ENCODE measurements around the gene PHETA1. TPM values are rescaled to one million over a fixed set of nuclear protein-coding genes. Genes with fewer than 3 reads are reported as not detected.
"Not testable (repeated sequence)": the region's sequence is repeated elsewhere in the genome, so short reads cannot be mapped to it uniquely, and the experiment has no call there.

PHETA1 gene
- polyA plus RNA-seq, 3 donors = 13.6 to 17.6 (median 16.8) TPM

DNA sequence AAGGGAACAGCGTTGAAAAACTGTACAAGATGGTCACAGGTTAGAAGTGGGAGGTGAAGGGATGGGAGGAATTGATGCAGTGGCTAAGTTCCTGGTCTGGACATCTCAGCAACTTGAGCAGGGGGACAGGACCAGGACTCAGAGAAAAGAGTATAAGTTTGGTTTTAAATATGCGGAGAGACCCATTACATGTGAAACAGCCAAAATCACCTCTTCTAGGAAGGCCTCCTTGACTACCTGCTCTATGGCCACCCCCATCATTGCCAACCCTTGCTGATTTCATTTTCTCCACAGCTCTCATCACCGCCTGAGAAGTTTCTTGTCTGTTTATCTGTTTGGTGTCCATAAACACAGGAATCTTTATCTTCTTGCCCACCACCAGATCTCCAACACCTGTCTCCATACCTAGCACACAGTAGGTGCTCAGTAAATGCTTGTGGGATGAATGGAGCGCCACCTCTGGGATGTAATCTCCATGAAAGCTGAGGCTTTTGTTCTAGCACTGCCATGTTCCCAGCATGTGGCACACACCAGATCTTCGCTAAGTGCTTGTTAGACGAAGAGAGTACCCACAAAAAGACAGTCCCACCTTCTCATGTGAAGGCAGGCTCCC, 11.2 kb upstream of the PHETA1 start:
- DNase-seq = no peak

DNA sequence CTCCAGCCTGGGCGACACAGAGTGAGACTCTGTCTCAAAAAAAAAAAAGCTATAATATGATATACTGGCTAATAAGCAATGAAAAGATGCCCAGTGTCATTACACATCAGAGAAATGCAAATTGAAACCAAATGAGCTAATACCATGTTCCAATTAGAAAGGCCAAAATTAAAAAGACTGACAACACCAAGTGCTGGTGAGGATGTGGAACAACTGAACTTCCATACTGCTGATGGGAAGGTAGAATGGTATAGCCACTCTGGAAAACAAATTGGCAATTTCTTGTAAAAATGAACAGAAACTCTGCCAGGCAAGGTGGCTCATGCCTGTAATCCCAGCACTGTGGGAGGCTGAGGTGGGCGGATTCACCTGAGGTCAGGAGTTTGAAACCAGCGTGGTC, 8.5 kb upstream of the PHETA1 start:
- DNase-seq = no peak

DNA sequence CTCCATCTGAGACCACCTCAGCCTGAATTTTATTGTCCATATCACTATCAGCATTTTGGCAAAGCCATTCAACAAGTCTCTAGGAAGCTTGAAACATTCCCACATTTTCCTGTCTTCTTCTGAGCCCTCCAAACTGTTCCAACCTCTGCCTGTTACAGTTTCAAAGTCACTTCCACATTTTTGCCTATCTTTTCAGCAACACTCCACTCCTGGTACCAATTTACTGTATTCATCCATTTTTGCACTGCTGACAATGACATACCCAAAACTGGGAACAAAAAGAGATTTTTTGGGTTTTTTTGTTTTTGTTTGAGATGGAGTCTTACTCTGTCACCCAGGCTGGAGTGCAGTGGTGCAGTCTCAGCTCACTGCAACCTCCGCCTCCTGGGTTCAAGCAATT, 4.3 kb upstream of the PHETA1 start:
- DNase-seq = not testable (repeated sequence)

DNA sequence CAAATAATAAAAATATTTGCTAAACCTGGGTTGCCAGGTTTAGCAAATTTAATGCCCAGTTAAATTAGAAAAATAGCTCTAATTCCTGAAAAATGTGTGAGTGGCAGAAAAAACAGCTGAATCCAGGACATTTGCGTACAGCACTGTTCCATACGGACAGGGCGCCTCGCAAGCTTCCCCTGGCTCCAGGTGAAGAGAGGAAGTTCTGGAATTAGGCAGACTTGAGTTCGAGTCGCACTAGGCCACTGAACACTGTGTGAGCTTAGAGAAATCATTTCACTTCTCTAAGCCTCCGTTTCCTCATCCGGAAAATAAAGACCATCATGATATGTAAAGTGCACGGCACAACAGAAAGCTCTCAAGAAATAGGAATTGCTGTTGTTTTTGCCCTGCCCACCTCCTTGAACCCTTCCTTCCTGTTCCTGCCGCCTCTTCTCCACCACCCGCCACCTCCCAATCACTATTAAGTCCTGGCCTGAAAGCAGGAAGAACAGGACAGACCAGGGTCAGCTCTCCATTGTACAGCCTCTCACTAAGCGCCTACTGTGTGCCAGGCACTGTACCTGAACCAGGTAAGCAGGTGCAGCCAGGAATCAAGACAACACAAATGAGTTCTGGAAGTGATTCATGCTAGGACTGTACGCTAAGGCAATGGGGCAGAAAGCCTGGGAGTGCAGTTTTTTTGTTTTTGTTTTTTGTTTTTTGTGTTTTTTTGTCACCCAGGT, 763 bp upstream of the PHETA1 start:
- no peak for DNase-seq

DNA sequence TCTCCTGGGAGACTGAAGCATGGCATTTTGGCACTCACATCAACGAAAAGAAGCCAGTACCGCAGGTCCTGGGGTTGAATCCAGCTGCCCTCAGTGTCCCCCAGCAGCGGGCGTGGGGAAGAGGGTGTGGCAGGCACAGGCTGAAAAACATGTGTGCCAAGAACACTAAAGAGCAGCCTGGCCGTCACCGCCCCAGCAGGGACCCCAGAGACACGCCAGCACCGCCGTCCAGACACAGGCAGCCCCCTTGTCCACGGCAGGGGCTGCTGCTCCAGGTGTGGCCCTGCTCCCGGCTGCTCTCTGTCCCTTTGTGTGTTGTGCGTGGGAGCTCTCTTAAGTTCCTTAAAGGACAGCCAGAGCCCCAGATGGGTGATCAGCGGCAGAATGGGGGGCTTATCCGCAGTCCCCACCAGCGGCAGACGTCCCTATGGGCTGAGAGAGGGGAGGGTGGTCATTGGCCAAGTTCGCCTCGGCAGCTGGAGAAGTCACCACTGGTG, 556 bp downstream of the PHETA1 start:
- DNase-seq = no peak

DNA sequence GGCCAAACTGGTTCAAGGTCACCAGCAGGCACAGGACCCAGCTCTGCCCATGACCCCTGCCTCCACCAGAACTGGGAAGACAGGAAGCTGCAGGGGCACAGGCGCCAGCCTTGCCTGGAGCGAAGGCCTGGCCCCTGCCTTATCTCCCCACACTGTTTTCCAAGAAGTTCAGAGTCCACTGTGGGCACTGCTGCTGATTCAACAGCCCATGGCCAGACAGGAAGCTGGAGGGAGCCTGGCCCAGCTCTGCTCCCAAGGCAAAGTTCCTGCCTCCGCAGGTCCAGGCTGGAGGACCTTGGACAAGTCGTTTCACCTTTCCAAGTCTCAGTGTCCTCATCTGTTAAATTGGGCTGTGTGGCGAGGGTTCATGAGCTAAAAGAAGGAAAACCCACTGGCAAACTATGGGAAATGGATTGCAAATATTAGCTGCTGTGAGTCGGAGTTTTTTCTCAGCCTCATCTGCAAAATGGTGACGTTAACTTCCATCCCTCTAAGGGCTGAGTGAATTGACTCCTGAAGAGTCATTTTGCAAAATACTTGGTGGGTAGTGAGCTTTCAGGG, 1.2 kb downstream of the PHETA1 start:
- no peak for DNase-seq

DNA sequence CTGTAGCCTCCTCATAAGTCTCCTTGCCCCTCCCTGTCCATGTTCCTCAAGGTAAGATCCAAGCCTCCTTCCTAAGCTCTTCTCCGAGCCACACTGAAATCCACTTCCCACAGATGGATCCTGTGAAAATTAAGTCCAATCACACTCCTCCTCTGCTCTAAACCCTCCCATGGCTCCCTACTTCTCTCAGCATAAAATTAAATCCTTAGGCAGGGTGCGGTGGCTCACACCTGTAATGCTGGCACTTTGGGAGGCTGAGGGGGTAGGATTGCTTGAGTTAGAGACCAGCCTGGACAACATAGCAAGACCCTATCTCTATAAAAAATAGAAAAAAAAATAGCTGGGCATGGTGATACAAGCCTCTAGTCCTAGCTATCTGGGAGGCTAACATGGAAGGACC, 2.3 kb downstream of the PHETA1 start:
- DNase-seq = no peak

DNA sequence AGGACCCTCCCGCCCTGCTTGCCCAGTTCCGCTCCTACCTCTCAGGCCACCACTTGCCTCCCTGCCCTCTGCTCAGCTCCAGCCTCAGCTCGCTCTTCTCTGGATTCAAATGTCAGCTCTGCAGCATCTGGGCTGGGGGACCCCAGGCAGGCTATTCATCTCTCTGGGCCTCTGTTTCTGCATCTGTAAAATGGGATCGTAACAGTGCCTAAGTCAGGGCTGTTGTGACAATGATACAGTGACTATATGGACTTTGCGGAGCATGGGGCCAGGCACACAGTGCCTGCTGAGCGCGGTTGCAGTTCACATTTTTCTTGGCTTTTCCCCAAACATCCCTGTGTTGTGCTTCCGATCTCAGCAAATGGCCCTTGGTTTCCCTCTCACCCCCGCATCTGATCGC, 2.8 kb downstream of the PHETA1 start:
- DNase-seq = no peak

DNA sequence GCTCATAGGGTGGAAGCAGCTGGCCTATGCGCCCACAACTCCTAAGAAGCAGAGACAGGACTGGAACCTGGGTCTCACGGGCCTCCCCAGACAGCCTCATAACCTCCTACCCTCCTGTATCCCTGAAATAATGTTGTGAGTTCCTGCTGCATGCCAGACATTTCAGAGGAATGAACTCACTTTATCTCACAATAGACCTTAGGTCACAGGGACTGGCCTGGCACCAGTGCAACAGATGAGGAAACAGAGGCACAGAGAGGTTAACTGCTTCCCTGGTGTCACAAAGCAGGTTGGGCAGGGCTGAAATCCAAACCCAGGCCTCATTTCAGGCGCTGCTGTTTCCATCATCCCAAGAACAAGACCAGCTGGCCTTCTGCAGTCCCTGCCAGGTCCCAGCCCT, 5.3 kb downstream of the PHETA1 start:
- no peak for DNase-seq

DNA sequence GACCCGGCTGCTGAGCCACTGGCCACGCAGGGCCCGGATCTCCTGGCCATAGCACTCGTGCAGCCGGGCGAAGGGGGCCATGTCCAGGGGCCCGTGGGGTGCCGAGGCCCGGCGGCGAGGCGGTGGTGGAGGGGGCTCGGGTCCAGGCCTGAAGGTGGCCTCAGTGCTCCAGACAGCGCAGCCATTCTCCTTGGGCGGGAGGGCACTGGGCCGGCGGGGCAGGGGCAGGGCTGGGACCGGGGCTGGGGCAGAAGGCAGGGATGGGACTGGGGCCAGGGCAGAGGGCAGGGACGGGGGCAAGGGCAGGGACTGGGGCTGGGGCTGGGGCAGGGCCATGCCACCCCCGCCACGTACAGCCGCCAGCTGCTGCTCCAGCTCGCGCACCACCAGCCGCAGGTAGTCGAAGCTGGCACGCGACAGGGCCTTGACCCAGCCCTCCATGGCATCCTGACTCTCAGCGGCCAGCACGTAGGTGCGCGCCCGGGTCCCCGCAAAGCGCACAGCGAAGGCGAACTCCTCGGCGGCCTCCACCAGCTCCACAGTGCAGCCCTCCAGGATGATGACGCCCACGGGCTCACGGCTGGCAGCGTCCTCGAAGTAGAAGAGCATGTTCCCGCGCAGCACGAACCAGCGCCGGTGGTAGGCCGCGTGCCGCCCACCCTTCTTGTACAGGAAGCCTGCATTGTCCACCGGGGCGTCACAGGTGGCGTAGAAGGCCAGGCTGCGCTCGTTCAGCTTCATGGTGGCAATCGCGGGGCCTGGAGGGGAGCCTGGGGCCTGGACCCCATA, 6.0 kb downstream of the PHETA1 start:
- DNase-seq = no peak

DNA sequence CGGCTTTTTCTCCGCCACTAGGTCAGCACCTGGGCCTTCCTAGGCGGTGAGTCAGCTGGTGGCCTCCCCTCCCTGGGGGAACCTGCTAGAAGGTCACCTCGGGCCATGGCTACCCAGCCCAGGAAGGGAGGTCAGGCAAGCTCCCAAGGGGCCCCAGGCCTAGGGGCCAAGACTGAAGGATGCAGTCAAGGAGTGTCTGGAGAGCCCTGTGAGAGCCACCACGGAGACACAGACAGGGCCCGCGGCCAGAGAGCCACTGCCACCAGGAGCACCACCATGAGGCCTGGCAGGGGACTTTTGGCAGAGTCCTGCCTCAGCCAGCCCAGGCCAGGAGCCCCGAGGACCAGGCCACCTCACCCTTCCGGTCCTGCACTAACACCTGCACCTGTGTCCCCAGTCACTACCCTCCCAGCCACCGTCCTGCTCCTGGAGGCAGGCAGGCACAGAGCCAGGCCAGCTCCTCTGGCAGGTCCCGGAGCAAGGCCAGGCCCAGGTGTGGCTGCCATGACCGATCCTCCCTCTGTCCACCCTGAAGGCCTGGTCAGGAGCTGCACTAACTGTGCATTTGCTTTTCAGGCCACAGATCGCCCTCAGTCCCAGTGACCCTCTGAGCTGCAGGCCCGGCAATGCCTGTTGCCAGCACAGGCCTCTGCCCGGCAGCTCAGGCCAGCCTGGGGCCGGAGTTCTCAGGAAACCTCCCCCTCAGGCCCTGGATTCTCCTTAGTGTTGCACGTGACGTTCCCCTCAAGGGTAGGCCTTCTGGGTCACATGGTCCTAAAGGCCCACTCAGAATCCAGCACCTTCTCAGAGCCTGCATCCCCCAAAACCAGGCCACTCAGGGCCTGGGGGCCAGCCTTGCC, 6.9 kb downstream of the PHETA1 start:
- no peak for DNase-seq

DNA sequence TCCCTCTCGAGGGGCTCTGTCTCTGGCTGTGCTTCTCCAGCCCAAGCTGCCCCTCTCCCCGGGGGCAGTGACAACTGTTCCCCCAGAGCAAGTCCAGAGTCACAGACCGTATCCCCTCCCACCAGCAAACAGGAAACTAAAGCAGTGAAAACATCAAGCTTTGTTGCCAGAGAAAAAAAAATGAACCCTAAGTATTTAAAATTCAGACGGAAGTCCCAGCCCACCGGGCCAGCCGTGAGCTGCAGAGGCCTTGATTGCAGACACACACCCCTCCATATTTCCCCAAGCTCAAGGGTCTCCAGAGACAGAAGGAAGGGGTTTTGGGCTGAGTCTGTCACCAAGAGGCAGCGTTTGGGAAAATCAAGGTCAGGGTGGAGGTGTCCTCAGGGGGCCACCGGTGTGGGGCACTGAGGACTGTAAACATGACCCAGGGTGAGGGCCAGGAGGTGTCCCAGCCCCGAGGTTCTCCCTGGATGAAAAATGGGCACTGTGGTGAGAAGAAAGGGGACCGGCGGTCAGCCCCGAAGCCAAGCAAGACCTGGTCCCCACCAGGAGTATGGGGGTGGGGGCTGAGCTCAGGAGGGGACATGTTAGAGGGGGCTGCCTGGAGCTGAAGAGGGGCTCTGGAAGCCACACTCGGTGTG, 7.7 kb downstream of the PHETA1 start:
- no peak for DNase-seq

DNA sequence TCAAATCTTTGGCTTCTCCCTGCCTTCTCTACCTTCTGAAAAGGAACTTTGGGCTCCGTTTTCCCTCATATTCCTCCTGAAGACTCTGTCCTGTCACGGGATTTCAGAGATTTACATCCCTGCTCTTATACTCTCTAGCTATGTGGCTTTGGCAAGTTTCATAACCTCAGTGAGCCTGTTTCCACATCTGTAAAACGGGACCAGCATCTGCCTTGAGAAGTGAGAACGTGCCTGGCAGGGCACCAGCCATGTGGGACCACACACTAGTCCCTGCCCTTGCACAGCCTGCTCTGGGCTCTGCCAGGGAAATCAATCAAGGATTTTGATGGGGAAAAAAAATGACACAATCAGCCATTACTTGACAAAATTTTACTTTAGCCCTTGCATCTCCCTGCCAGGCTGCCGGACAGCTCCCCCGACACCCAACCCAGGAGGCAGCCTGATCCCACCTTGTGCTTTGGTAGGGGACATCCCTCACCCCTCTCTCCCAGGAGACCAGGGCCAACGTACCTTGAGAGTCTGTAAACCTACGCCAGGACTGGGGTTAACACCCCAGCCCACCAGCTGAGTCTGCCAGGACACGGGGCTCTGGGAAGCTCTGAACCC, 8.5 kb downstream of the PHETA1 start:
- DNase-seq = no peak

DNA sequence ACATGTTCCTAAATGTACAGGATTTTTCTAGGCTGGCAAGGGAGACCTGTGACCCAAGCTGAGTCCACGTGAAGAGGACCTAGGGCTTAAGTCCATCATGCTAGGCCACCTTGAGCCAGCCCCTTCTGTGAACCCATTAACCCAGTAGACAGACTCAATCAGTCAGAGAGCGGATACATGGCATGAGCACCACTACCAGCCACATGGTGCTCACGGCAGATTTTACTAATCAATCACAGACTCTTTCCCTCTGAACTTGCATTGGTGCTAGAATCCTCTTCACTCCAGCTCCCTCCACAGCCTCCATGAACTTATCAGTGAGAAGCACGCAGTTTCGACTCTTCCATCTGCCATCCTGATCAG, 9.0 kb downstream of the PHETA1 start:
- no peak for DNase-seq

DNA sequence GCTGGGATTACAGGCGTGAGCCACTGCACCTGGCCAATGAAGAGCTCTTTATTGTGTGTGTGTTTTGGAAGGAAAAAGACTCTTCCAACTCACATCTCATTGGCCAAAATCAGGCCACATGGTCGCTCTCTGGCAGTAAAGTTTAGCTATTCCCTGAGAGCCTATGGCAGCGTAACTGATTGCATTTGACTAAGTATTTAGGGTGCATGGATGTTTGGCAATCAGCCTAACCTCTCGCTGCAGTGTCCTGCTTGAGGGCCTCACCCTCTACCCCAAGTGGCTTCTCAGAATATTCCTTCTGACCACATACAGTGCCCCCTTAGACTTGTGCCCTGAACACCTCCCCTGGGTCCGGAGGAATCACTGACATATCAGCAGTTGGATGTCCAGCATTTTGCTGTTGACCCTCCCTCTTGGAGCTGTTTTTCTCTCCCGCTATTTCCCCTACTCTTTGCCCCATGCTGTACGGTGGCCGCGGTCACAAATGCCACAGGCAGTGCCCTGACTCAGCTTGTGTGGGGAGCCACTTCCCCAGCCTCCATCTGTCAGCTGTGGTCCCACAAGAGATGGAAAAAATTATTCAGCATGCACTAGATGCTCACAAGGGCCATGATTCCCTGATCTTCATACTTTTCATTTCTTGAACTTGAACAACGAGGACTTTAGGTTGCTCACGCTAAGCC, 9.5 kb downstream of the PHETA1 start:
- no peak for DNase-seq

DNA sequence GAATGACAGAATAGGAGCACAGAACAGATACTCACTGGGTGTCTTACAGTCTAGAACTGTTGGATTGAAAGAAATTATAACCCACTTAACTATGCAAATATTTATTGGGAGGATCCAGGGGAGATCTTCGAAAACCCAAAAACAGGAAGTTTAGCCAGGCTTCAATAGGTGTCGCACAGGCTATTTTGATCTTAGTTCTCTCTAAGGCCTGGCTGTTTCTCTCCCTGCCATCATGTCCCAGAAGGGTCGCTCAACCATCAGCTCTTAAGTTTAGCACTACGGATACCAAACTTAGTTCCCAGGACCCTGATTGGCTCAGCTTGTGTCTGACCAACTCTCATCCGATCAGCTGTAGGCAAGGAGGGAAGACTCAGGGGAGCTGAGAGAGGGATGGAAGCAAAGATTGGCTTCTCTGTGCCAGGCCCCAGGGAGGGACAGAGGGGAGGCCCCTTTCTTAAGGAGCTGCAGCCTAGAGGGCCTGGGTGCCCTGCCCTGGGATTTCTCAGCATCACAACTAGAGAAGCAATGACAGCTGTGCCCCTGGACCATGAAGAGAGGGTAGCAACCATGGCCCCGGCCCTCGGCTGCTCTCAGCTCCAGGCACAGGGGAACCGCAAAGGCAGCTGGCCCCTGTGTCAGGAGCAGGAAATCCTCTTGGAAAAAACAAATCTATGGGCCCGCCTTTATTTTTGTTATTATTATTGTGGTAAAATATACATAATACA, 13.5 kb downstream of the PHETA1 start:
- no peak for DNase-seq

DNA sequence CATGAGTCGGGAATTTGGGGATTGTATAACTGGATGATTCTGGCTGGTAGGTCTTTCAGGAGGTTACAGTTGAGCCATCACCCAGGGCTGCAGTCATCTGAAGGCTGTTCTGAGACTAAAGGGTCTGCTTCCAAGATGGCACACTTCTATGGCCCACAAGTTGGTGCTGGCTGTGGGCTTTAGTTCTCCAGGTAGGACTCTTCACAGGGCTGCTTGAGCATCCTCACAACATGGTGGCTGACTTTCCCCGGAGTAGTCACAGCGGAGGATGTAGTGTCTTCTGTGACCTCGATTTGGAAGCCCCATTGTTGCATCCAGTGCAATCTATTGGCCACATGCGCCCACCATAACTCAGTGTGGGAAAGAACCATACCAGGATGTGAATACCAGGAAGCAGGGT, 14.4 kb downstream of the PHETA1 start:
- DNase-seq = no peak

DNA sequence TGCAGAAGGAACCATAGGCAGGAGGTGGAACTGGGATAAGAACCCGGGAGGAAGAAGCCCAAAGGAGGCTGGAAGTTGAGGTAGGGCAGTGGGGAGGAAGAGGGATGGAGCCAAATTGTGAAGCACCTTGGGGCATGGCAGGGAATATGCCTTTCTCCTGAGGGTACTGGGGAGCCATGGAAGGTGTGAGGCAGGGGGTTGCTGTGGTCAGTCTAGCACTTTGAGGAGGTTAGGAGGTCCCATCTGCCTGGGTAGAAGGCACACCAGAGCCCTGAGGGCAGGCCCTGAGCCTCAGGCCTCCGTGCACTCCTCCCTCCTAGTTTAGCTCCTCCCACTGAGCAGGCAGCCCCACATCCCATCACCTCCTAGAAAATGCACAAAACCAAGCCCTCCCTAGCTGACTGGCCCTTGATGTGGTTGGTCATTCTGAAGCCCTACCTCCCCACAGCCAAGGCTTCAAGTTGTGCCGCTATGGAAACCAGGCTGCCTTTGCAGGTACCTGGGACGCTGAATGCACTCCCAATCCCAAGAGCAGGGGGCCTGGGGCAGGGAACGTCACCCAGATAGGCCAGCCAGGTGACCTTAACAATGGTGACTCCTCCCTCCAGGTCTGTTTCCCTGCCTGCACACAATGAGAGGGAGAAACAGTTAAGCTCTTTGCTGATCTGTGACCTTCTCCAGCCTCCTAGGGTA, 15.1 kb downstream of the PHETA1 start:
- DNase-seq = no peak

DNA sequence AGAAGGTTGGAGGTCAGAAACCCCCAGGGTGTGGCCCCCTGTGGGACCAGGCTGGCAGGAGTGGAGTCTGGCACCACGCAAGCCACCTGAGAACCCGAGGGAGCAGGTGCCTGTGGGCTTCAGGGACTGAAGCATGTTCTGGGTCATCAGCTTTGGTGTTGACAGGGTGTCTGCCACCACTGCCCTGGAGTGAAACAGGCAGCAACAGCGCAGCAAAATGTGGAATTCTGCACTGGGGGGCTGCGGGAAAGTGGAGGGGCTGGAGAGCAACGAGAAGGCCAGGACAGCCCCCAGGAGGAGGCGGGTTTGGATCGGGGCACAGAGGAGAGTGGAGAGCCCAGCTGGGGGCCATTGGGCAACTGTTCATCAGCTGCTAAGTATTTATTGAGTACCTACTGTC, 15.9 kb downstream of the PHETA1 start:
- no peak for DNase-seq
